Hematopoietic multipotent progenitor cell treated with erythropoietin and hydrocortisone succinate and interleukin-3 and kit ligand, for 6 days (in vitro differentiated cells): Measurements from ENCODE around the gene PRKCQ.
"Not testable (repeated sequence)": the region's sequence is repeated elsewhere in the genome, so short reads cannot be mapped to it uniquely, and the experiment has no call there.

ENCODE experiments used
- DNase-seq: peaks from one replicate; pipeline ENCODE4 v3.0.0-alpha.2; 2015

Gene PRKCQ

DNA sequence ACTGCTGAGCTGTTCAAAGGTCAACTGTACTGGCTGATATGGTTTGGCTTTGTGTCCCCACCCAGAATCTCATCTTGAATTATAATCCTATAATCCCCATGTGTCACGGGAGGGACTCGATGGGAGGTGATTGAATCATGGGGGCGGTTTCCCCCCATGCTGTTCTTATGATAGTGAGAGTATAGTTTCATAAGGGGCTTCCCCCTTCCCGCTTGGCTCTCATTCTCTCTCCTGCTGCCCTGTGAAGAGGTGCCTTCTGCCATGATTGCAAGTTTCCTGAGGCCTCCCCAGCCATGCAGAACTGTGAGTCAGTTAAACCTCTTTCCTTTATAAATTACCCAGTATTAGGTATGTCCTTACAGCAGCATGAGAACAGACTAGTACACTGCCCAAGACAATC lies 140.2 kb downstream of the PRKCQ start:
- not testable (repeated sequence) for DNase-seq

DNA sequence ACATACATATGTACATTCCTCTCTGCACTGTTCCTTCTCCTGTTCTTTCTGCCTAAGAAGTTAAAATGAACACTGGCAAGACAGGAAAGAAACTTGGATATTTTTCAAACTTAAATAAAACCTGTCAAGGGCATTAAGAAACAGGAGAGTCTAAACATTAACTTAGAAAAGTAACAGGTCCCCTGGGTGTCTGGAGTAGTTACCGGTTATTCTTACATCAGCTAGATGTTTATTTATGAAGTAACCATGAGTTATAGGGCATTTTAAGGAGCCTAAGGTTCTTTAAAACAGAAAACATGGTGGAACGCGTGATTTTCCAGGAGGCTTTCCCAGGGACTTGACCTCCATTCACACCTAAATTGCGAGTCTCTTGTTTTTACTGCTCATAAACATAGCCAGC lies 148.2 kb downstream of the PRKCQ start:
- no peak for DNase-seq

DNA sequence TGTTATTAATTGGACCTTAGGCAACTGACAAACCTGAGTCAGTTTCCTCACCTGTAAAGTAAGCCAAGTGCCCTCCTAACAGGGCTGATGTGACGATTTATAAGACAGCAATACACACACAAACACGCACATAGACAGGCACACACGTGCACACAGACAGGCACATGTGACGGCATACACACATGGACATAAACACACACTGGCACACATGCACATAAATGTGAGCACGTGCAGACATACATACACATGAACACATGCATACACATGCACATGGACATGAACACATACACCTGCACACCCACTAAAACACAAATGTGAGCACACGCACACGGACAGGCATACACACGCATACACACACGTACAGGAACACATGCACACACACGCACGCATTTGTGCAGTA lies 148.9 kb downstream of the PRKCQ start:
- DNase-seq = no peak

DNA sequence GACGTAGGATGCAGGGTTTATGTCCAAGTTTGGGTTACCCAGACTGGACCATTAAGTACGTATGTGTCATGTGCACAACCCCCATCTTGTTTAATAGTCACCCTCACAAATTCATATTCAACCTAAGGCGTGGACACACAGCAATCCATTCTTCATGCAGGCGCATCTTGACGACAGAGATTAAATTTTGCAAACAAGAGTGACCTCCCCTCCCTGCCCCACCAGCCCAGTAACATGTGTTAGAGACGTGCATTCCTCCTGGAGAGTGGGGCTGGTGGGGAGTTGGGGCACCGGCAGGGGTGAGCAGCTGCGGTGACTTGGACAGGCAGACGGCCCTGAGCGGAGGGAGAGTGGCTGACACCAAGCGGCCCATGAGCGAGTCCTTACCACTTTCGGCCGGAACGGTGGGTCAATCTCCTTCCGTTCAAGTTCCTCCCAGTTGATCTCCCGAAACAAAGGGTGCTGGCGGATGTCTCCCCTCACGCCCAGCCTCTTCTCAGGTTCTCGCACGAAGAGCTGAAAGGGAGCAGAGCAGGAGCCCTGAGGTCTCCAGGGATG lies 149.6 kb downstream of the PRKCQ start:
- DNase-seq = no peak

DNA sequence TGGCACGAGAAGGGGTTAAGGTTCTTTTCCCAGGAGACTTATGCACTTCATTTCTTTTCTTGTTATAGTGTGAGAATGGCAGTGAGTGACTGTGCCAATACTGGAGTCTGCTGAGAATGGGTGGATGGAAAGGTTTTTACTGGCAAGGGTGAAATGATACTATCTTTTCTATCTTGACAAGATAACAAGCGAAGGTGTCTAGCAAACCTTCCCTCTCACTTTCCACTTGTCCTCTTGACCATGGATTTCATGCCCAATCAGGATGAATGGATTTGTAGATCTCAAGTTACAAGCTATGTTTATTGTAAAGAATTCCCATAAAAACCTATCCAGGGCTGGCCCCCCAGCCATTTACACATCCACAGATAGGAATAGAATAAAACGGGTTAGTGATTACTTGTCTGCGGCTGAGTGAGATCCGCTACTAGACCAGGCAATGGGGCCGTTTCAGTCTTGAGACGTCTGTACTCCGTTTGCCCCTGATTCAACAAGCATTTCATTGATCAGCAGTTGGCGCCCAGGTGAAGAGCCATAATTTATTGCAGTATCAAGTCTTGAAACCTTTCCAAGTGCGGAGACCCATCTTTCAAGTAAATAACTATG lies 152.6 kb downstream of the PRKCQ start:
- DNase-seq = no peak

DNA sequence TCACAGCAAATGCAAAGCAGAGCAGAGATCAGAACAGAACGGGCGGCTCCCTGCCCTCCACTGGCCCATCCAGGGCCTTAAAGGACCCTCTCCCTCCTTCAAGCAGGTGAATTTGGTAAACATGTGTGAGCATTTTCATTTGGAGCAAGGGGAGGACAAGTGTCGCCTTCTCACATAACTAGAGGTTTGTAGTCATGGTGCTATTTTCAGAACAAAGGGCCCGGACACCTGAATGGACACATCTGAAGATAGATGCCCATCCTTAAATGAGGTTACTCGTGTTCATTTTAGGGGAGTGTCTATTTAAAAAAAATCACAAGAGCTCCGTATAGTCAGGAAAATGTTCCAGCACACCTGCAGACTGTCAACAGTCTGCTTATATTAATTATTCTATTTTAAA lies 153.8 kb downstream of the PRKCQ start:
- DNase-seq = no peak

DNA sequence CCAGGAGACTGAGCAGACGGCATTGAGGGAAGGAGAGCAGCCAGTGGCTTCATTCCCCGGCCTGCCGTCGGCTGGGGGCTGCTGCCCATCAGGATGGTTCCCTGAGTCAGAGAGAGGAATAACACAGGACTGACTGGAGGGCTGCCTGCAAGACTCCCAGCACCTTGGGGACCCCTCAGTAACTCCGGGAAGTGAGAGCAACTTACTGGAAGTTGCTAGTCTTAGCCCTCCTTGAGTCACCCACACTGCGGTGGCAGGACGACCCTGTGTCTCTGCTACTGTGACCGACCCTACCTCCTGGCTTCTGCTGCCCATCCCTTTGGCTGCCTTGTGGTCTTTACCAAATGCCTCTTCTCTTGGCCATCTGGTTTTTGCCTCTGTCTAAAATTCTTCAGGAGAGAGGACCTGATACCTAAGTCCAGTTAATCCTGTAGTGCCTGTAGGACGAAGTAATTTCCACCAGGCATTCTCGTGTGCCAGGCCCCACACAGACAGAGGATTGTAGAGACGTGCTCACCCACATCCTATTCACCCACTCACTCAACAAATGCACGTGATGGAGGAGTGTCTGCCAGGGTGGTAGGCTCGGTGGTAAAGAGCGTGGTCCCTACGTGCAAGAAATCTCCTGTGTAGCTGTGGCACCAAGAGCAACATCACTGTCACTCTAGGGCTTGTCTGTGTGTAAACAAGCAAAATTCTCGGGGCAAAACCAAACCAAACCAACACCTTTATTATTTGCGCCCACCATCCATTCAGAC lies 156.5 kb downstream of the PRKCQ start:
- DNase-seq = no peak

DNA sequence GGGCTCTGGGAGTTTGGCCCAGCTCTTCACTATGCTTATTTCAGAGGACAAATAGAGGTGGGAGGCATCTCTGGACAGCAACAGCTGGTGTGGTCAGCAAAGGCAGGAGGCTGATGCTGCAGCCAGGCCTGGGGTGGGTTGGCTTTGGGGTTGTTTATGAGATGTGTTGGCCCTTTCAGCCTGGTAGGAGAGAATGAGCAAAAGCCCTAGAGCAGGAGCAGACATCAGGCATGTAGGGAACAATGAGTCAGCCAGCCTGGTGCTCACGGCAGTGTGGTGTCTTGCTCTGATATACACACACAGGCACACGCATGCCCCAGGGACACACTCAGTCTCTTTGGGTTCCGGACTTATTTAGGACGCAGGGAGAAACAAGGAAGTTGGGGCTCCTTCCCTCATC lies 157.1 kb downstream of the PRKCQ start:
- DNase-seq = no peak

DNA sequence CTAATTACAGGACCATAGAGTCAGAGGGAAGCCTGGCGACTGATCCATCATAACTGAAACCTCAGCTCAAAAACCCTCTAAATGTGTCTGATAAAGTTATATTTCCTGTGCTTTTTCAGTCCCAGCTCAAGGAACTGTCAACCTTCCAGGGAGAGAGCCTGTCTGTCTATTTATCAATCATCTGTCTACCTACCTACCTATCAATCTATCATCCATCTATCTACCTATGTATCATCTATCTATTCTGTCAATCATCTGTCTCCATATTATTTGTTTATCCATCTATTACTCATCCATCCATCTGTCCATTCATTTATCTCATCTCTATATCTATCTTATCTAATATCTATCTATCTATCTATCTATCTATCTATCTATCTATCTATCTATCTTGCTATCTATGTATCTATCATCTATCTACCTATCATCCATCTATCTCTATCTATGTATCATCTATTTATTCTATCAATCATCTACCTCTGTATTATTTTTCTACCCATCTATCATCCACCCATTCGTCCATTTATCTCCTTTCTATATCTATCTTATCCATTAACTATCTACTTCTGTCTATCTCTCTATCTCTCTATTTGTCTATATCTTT lies 161.4 kb downstream of the PRKCQ start:
- no peak for DNase-seq

DNA sequence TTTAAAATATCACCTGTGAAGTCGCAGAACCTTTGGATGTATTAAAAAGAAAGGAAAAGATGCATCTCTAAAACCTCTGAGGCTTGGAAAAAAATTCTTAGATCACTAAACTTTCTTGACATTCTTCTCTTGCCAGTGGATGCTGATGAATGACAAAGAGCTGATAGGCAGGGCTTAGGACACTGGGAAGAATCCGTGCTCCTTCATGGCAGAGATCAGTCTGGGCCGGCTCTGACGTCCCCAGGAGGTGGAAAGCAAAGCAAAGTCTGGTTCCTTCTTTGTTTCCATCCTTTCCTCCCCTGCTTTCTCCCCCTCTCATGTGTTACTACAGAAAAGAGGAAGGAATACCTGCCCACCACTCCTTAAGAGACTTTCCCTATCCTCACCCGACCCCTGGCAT lies 161.9 kb downstream of the PRKCQ start:
- DNase-seq = no peak

DNA sequence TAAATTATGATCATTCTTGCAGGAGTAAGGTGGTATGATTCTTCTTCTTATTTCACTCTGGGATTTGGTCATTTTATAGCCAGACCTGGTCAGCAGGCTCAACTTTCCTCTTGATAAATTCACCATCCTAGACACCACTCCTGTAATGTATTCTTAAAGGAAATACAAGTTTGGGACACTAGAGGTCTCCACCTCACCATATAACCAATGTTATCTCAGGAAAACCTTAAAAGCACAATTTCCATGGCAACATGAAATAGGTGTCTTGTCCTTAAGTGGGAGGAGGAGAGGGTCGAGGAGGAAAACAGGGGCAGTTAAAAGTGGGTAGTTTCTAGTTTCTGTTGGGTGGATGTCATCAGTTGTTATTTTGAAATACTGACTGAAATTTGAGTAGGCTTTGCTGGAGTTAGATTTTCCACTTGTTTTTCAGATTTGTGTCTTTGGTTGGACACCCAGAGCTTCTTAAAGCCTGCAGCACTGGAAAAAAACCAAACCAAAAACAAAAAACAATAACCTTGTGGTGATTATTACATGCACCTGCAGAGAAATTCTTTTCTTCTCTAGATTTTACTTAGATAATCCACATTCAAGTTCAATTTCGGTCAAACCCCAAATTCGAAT lies 163.1 kb downstream of the PRKCQ start:
- peak; percentile 83 for DNase-seq

DNA sequence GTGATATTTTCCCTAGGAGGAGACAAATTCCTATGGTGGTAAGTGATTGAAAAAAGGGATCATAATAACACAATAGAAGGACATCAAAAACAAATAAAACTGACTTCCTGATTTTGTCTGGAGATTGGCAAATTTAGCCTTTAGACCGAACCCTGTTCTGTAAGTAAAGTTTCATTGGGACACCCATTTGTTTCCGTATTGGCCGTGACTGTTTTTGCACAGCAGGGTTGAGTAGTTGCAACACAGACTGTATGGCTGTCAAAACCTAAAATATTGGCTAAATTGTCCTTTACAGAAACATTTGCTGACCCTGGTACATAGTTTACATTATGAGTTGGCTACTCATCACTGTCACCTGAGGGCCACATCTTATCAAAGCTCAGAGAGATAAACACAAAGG lies 168.6 kb downstream of the PRKCQ start:
- no peak for DNase-seq

DNA sequence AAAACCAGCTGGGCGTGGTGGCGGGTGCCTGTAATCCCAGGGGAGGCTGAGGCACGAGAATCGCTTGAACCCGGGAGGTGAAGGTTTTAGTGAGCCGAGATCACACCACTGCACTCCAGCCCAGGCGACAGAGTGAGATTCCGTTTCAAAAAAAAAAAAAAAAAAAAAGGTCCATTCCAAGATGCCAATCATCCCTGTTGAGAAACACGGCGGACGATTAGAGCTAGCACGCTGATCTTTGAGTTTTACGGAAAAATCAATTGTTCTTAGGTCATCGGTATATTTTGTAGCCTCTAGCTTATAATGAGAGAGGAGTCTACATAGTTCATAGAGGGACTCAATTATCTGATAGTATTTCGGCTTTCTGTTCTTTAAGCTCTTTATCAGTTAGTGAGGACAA lies 169.2 kb downstream of the PRKCQ start:
- DNase-seq = no peak

DNA sequence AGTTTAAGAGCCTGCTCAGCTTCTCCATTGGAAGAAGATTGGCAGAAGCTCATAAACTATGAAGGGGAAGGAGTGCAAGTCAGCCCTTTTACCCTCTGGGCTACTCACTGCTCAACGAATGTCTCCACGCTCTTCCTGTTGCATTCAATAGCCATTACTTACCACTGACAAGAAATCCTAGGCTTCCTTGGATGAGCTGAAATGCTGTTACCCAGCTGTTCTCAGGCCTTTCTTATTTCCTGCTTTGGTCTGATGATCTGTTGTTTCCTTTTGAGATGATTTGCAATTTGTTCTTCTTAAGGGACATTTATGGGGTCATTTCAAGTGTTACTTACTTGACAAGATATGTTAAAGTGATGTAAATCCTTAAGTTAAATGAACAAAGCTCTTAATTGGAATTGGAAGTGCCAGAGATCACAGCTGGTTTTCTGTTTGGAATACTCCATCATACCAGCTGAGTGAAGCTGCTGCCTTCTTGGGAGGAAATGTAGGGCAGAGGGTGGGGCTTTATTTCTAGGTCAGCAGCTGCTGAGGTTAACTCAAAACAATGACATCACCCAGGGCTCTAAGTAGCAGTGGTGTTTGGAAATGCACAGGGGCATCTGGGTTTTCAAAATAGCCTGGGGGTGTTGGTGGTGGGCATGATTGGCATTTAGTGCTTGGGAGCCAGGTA lies 170.0 kb downstream of the PRKCQ start:
- peak; percentile 20 for DNase-seq

DNA sequence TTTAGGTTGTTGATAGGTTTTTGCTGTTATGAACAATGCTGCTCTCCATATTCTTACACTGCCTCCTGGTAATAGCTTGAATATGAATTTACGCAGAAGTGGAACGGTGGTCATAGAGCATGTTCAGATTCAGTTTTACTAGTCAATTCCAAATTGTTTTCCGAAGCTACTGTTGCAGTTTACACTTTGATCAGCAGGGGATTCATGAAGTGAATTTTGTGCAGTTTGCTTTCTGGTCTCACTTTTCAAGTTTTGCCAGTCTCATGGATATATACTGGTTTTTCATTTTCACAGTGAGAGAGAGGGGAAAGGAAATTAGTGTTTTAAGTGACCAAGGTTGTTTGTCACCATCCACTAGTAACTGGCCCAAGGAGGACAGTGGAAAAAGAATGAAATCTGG lies 171.3 kb downstream of the PRKCQ start:
- DNase-seq = no peak

DNA sequence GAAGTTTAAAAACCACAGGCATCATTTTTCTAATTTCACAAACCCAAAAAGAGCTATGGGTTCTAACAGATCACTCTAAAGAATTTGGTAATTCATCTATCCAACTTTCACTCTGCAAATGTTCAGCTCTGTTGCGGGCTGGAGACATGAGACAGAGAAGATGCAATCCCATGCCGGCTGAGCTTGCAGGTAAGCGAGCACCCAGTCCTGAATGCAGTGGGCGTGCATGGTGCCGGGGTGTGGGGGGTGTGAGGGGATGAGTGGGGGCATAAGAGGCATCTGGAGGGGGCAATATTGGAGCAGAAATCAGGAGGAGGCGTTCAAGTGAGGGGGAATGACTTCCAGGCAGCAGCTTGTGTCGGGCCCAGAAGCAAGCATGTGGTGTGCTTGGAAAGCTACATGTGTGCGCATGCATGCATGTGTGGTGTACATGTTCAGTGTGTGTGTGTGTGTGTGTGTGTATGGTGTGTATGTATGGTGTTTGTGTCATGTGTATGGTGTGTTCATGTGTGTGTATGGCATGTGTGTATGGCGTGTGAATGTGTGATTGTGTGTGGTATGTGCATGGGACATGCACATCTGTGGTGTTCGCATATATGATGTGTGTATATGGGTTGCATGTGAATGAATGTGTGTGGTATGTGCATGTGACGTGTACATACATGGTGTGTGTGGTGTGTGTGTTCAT lies 172.9 kb downstream of the PRKCQ start:
- DNase-seq = no peak

DNA sequence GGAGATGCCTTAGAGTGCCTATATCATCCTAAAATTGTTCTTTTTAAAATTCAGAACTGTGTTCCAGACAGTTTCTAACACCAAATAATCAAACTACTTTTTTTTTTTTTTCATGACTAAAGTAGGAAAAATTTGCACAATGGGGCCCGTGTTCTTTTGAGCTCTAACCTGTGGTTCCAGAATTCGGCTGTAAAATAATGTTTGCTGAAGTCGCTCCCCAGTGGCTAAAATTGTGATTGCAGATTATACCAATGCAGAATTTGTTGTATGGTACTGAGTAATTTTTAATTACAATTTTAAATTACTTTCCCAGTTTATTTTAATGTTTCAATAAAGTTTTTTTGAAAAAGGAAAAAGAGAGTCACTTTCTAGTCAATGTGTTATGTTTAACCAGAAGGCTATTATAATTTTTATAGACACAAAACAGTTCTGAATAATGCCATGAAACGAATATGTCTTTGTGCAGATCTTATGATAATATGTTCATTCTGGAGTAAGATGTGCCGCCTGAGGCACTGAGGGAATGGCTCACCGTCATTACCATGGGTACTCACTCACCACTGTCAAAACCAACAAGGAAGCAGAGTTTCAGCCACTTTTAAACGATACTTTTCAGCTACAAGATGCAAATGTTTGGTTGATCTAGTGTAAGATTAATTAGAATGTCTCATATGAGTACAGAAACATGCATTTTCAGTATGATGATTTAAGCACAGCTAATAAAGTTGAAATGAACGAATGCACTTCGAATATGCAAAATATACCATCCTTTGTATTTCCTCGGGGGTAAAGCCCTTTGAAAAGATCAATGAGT lies 173.6 kb downstream of the PRKCQ start:
- peak; percentile 60 for DNase-seq

DNA sequence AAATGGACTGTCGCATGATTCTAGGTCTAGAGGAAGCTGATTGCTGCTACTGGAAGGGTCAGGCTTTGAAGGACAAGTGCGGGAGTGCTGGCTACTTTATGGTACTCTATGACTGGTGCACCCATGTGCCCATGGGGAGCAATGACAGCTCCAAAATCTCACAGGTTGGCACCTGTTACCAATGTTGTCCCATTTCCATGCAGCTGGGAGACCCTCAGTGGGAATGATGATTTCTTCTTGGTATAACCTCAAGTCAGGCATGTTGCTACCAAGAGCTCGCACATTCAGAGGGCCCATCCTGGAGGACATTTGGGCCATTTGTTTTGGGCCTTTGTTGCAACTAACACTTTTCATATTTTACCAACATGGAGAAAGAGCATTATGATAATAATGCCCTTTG lies 174.4 kb downstream of the PRKCQ start:
- DNase-seq = no peak

DNA sequence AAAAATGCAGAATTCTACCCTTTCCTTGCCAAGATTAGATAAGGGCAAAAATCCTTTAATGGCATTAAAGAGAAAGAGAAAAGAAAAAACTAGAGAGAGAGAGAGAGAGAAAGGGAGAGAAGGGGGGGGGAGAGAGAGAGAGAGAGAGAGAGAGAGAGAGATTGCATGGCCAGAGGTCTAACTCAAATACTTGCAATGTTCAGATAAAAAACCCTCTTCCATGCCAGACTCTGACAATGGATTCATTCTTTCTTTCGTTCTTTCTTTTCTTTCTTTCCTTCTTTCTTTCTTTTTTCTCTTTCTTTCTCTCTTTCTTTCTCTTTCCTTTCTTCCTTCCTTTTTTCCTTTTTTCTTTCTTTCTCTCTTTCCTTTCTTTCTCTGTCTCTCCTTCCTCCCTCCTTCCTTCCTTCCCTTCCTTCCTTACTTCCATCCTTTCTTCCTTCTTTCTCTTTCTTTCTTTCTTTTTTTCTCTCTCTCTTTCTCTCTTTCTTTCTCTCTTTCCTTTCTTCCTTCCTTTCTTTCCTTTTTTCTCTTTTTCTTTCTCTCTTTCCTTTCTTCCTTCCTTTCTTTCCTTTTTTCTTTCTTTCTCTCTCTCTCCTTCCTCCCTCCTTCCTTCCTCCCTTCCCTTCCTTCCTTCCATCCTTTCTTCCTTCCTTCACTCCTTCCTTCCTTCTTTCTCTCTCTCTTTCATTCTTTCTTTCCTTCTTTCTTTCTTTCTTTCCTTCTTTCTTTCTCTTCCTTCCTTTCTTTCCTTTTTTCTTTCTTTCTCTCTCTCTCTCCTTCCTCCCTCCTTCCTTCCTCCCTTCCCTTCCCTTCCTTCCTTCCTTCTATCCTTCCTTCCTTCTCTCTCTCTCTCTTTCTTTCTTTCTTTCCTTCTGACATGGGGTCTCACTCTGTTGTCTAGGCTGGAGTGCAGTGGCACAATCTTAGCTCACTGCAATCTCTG lies 175.7 kb downstream of the PRKCQ start:
- DNase-seq = no peak

DNA sequence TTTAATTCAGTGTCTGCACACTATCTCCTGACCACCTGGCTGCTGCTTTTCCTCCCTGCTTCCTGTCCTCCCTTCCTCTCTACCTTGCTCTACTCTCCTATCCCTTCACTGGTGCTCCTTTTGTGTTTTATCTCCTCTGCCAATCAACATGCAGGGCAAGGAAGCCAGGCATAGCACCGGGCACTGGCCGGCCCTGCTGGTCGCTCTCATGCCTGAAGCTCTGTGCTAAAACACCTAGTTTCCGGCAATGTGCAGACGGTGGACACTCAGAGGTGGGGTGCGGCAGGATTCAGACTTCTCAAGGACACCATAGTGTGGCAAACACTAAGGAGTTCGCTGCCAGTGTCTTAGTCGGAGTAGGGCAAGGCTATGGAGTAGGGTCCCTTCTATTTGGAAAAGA lies 177.1 kb downstream of the PRKCQ start:
- DNase-seq = no peak

DNA sequence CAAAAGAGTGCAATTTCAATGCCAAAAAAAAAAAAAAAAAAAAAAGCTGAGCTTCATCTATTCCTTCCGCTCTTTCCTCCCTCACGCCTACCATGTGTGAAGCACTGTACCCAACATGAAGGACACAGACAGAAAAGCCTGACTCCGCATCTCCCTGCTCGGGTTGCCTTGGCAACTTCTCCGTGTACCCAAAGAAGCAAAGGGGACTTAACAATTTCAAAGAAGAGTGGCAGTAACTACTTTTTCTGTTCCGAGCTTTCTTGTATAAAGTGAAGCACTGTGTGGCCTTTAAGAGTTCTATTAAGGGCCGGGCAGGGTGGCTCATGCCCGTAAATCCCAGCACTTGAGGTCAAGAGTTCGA lies 177.7 kb downstream of the PRKCQ start:
- DNase-seq = no peak
